Measurements from ENCODE around the gene ARX. TPM values are rescaled to one million over a fixed set of nuclear protein-coding genes. Genes with fewer than 3 reads are reported as not detected.

The ARX gene
- total and polyA plus RNA-seq, 9 of the 15 experiments (the other 6 are each of a cell fraction or from before 2014, with no cell fraction given) = 0.03 TPM; not detected in 8

DNA sequence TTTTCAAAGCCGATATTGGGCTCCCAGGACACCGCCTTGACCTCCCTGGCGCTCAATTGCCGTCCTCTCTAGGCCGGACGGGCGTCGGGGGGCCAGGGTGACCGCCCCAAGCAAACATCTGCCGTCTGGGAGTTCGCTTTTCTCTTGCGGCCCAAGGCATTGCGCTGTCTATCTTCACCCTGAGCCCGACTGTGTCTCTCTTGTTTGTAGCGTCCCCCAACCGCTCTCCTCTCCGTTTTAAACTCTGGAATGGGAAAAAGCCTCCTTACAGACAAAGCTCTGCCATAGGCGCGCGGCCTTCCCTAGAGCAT lies 551 bp upstream of the ARX start:
- H3K27me3 ChIP-seq (ENCODE audit: control insufficient read depth in 2 of 2, insufficient read depth in 2 of 2, low read length in 2 of 2) = peaks cover 20 to 69% of the 10 kb centered on the region in 2 experiments
- in situ Hi-C loops (cut with MboI) = no loop called here
- CTCF ChIA-PET (ENCODE audit: low intra/inter-chr PET ratio) = no interaction called here
- TF ChIP-seq, protein P1, sequence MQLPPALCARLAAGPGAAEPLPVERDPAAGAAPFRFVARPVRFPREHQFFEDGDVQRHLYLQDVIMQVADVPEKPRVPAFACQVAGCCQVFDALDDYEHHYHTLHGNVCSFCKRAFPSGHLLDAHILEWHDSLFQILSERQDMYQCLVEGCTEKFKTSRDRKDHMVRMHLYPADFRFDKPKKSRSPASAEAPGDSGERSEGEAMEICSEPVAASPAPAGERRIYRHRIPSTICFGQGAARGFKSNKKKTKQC (CRISPR knock-in tag; IDR thresholded peaks at IDR 0.05) = no peak
- TF ChIP-seq ZC3H11A (IDR thresholded peaks at IDR 0.05; ENCODE audit: low read depth, low read length) (no peak), BRF1 (IDR thresholded peaks at IDR 0.05; ENCODE audit: borderline replicate concordance, extremely low read depth, insufficient read length) (no peak), POLR2AphosphoS5 (IDR thresholded peaks at IDR 0.05; ENCODE audit: control insufficient read depth, insufficient read depth, low read depth, low read length) (no peak), ZNF644 (tag; IDR thresholded peaks at IDR 0.05; ENCODE audit: low read depth) (no peak), ZNF79 (CRISPR knock-in tag; IDR thresholded peaks at IDR 0.05; ENCODE audit: low read depth) (no peak), GATAD2B (IDR thresholded peaks at IDR 0.05; ENCODE audit: borderline replicate concordance) (no peak), CXXC5 (CRISPR knock-in tag; IDR thresholded peaks at IDR 0.05) (no peak), MTA3 (IDR thresholded peaks at IDR 0.05; ENCODE audit: borderline replicate concordance) (no peak), ZBTB43 (CRISPR knock-in tag; IDR thresholded peaks at IDR 0.05) (no peak), ASH1L (IDR thresholded peaks at IDR 0.05; ENCODE audit: borderline replicate concordance, low read depth, partially characterized antibody) (no peak), ZNF76 (CRISPR knock-in tag; IDR thresholded peaks at IDR 0.05; ENCODE audit: borderline replicate concordance) (no peak), MXI1 (IDR thresholded peaks at IDR 0.05; ENCODE audit: low read depth, low read length) (no peak), ZNF282 (CRISPR knock-in tag; IDR thresholded peaks at IDR 0.05) (no peak), ETV6 (IDR thresholded peaks at IDR 0.05; ENCODE audit: borderline replicate concordance in 1 of 2, low read depth in 2 of 2, low read length in 1 of 2) (no peak), ETV6 (CRISPR knock-in tag; IDR thresholded peaks at IDR 0.05; ENCODE audit: borderline replicate concordance) (no peak), RHOXF2B (CRISPR knock-in tag; conservative IDR thresholded peaks at IDR 0.05) (no peak), PKNOX1 (IDR thresholded peaks at IDR 0.05) (no peak), PHF21A (IDR thresholded peaks at IDR 0.05; ENCODE audit: borderline replicate concordance, low read depth) (no peak)
- TF ChIP-seq, protein P2, sequence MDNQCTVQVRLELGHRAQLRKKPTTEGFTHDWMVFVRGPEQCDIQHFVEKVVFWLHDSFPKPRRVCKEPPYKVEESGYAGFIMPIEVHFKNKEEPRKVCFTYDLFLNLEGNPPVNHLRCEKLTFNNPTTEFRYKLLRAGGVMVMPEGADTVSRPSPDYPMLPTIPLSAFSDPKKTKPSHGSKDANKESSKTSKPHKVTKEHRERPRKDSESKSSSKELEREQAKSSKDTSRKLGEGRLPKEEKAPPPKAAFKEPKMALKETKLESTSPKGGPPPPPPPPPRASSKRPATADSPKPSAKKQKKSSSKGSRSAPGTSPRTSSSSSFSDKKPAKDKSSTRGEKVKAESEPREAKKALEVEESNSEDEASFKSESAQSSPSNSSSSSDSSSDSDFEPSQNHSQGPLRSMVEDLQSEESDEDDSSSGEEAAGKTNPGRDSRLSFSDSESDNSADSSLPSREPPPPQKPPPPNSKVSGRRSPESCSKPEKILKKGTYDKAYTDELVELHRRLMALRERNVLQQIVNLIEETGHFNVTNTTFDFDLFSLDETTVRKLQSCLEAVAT (IDR thresholded peaks at IDR 0.05) = no peak

More for the DNA sequence above, 551 bp upstream of the ARX start:
- no peak overlapping the region for H3K4me2 ChIP-seq (ENCODE audit: insufficient read depth, low read length)
- no peak overlapping the region for H3K9ac ChIP-seq (ENCODE audit: insufficient read depth in 1 of 2, low read depth in 2 of 2, low read length in 2 of 2)
- no TSS peak for BruUV-seq (replicated peaks)
- no peaks in the 10 kb centered on the region for H3K36me3 ChIP-seq (ENCODE audit: control insufficient read depth, insufficient read depth, low read length)
- ATAC-seq = no peak
- no peaks in the 10 kb centered on the region for H3K9me1 ChIP-seq (ENCODE audit: control insufficient read depth, insufficient read depth, low read length)
- DNase-seq (ENCODE audit: extremely low read depth in 1 of 4, low spot score in 3 of 4) = no peak
- no peaks in the 10 kb centered on the region for H3K79me2 ChIP-seq (ENCODE audit: control insufficient read depth, insufficient read depth, low read length)
- no peaks in the 10 kb centered on the region for H4K20me1 ChIP-seq (replicated peaks; ENCODE audit: control insufficient read depth, insufficient read depth, low read length)
- POLR2A ChIA-PET = no interaction called here
- H3K4me1 ChIP-seq (replicated peaks in 1 of 2; ENCODE audit: control insufficient read depth in 2 of 2, insufficient read depth in 2 of 2, low read length in 2 of 2) = peaks cover 0 to 37% of the 10 kb centered on the region in 2 experiments; a peak in 3 of 5 replicates
- WGBS (ENCODE audit: insufficient coverage, low coverage, missing lambda C conversion rate) = 62% methylated on average over 7 of the region's 20 CpGs
- intact Hi-C loops (cut with micrococcal nuclease) = loop anchor here (5.0 kb wide), 1 partner anchor 619 kb away; no protein-coding TSS in a partner anchor
- H3K9me3 ChIP-seq (replicated peaks; ENCODE audit: control insufficient read depth, insufficient read depth, low read depth, low read length) = no peaks in the 10 kb centered on the region
- no peak for FAIRE-seq
- no peak overlapping the region for H3K27ac ChIP-seq (ENCODE audit: extremely low read depth, low read depth, low read length)
- no peak overlapping the region for H2AFZ ChIP-seq (ENCODE audit: low read depth, low read length)
- H3K4me3 ChIP-seq = no peak overlapping the region
